H9 (cell line): Measurements from ENCODE around the gene CCDC63. TPM values are rescaled to one million over a fixed set of nuclear protein-coding genes. Genes with fewer than 3 reads are reported as not detected.
"Not testable (repeated sequence)": the region's sequence is repeated elsewhere in the genome, so short reads cannot be mapped to it uniquely, and the experiment has no call there.

Experiments
- DNase-seq: peaks from one replicate; pipeline ENCODE4 v3.0.0-alpha.2; 2017
- H2AFZ ChIP-seq: one replicate; pipeline ENCODE4 v1.6.1; 2013; ENCODE audit warnings: mild to moderate bottlenecking, low read length, control low read depth, moderate library complexity
- H2AK5ac ChIP-seq: 2 replicates; pipeline ENCODE4 v1.6.1; 2013; ENCODE audit warnings: low read length, control low read depth, mixed read lengths; ENCODE audit not compliant: insufficient read length
- H2BK120ac ChIP-seq: one replicate; pipeline ENCODE4 v1.6.1; 2013; ENCODE audit warnings: low read depth, mild to moderate bottlenecking, low read length, control low read depth, inconsistent platforms; ENCODE audit not compliant: poor library complexity, severe bottlenecking
- H2BK12ac ChIP-seq: 2 replicates; pipeline ENCODE4 v1.6.1; 2013; ENCODE audit warnings: low read length, control low read depth, mixed read lengths, low read depth; ENCODE audit not compliant: insufficient read length
- H2BK15ac ChIP-seq: 2 replicates; pipeline ENCODE4 v1.6.1; 2013; ENCODE audit warnings: low read depth, low read length, control low read depth
- H2BK20ac ChIP-seq: one replicate; pipeline ENCODE4 v1.6.1; 2013; ENCODE audit warnings: low read depth, mild to moderate bottlenecking, low read length, control low read depth, inconsistent platforms; ENCODE audit not compliant: poor library complexity, severe bottlenecking
- H2BK5ac ChIP-seq: 2 replicates; pipeline ENCODE4 v1.6.1; 2013; ENCODE audit warnings: low read length, control low read depth, mixed read lengths; ENCODE audit not compliant: insufficient read length
- H3K14ac ChIP-seq: 2 replicates; pipeline ENCODE4 v1.6.1; 2013; ENCODE audit warnings: low read length, control low read depth; ENCODE audit not compliant: insufficient read depth
- H3K18ac ChIP-seq: 2 replicates; pipeline ENCODE4 v1.6.1; 2013; ENCODE audit warnings: low read depth, mild to moderate bottlenecking, mixed read lengths, low read length, control low read depth; ENCODE audit not compliant: insufficient read length
- H3K23ac ChIP-seq: 2 replicates; pipeline ENCODE4 v1.6.1; 2013; ENCODE audit warnings: low read length, control low read depth, mixed read lengths, low read depth; ENCODE audit not compliant: insufficient read length
- H3K23me2 ChIP-seq: 2 replicates; pipeline ENCODE4 v1.6.1; 2013; ENCODE audit warnings: low read depth, mild to moderate bottlenecking, mixed read lengths, low read length, control low read depth; ENCODE audit not compliant: insufficient read length, poor library complexity, severe bottlenecking
- H3K27ac ChIP-seq: 2 replicates; pipeline ENCODE4 v1.5.1; 2013; ENCODE audit warnings: low read length, control low read depth, mixed read lengths, low read depth; ENCODE audit not compliant: insufficient read length
- H3K27me3 ChIP-seq: 2 replicates; pipeline ENCODE4 v1.6.1; 2013; ENCODE audit warnings: low read length, control low read depth, inconsistent platforms; ENCODE audit not compliant: insufficient read depth
- H3K4ac ChIP-seq: 2 replicates; pipeline ENCODE4 v1.6.1; 2013; ENCODE audit warnings: low read depth, mild to moderate bottlenecking, control low read depth, inconsistent platforms, low read length, moderate library complexity
- H3K4me1 ChIP-seq: 2 replicates; pipeline ENCODE4 v1.6.1; 2013; ENCODE audit warnings: low read length, control low read depth, inconsistent platforms; ENCODE audit not compliant: insufficient read depth
- H3K4me2 ChIP-seq: 2 replicates; pipeline ENCODE4 v1.6.1; 2013; ENCODE audit warnings: low read length, control low read depth, mixed read lengths; ENCODE audit not compliant: insufficient read length, insufficient read depth
- H3K56ac ChIP-seq: 2 replicates; pipeline ENCODE4 v1.6.1; 2013; ENCODE audit warnings: low read depth, mild to moderate bottlenecking, mixed read lengths, low read length, control low read depth; ENCODE audit not compliant: insufficient read length
- H3K79me1 ChIP-seq: 2 replicates; pipeline ENCODE4 v1.6.1; 2013; ENCODE audit warnings: low read depth, mild to moderate bottlenecking, moderate library complexity, low read length, control low read depth, inconsistent platforms; ENCODE audit not compliant: insufficient read depth, poor library complexity, severe bottlenecking
- H3K79me2 ChIP-seq: 2 replicates; pipeline ENCODE4 v1.6.1; 2013; ENCODE audit warnings: low read length, control low read depth, inconsistent platforms; ENCODE audit not compliant: insufficient read depth
- H3K9ac ChIP-seq: 2 replicates; pipeline ENCODE4 v1.6.1; 2013; ENCODE audit warnings: low read length, control low read depth, mixed read lengths; ENCODE audit not compliant: insufficient read length; ENCODE audit errors: extremely low read depth
- H3K9me3 ChIP-seq: one replicate; pipeline ENCODE4 v1.6.1; 2013; ENCODE audit warnings: low read depth, low read length, inconsistent platforms; ENCODE audit not compliant: control insufficient read depth
- H3T11ph ChIP-seq: one replicate; pipeline ENCODE4 v1.6.1; 2013; ENCODE audit warnings: mild to moderate bottlenecking, low read length, control low read depth, inconsistent platforms
- H4K20me1 ChIP-seq: one replicate; pipeline ENCODE4 v1.6.1; 2013; ENCODE audit not compliant: control insufficient read depth, insufficient read length, insufficient read depth
- H4K5ac ChIP-seq: 2 replicates; pipeline ENCODE4 v1.6.1; 2013; ENCODE audit warnings: low read depth, mild to moderate bottlenecking, mixed read lengths, low read length, control low read depth; ENCODE audit not compliant: insufficient read length
- H4K8ac ChIP-seq: replicated peaks from 2 replicates; pipeline ENCODE4 v1.6.1; 2013; ENCODE audit warnings: low read length, control low read depth, mixed read lengths, low read depth; ENCODE audit not compliant: insufficient read length
- H4K91ac ChIP-seq: 2 replicates; pipeline ENCODE4 v1.6.1; 2013; ENCODE audit warnings: low read depth, mild to moderate bottlenecking, moderate library complexity, mixed read lengths, low read length, control low read depth; ENCODE audit not compliant: insufficient read length
- H3K27ac Mint-ChIP-seq, 3 experiments: 2 replicates in 2 of 3; 3 replicates in 1 of 3; pipeline ENCODE4 v1.8.0; 2020 to 2021; ENCODE audit warnings: mixed read lengths in 3 of 3, mild to moderate bottlenecking in 1 of 3, moderate library complexity in 1 of 3
- H3K27me3 Mint-ChIP-seq: 2 replicates; pipeline ENCODE4 v1.8.0; 2021; ENCODE audit warnings: low read depth, mild to moderate bottlenecking, moderate library complexity, mixed read lengths
- H3K36me3 Mint-ChIP-seq, 3 experiments: 2 replicates in 2 of 3; 3 replicates in 1 of 3; pipeline ENCODE4 v1.8.0; 2020 to 2021; ENCODE audit warnings: low read depth in 3 of 3, mixed read lengths in 3 of 3; ENCODE audit not compliant: insufficient read depth in 1 of 3
- H3K4me1 Mint-ChIP-seq, 2 experiments: 2 replicates each; pipeline ENCODE4 v1.8.0; 2020; ENCODE audit warnings: mixed read lengths in 2 of 2
- H3K4me3 Mint-ChIP-seq, 2 experiments: 2 replicates in 1 of 2; 3 replicates in 1 of 2; pipeline ENCODE4 v1.8.0; 2020 to 2021; ENCODE audit warnings: mild to moderate bottlenecking in 2 of 2, mixed read lengths in 2 of 2, moderate library complexity in 1 of 2
- H3K9me3 Mint-ChIP-seq, 2 experiments: 2 replicates in 1 of 2; 3 replicates in 1 of 2; pipeline ENCODE4 v1.8.0; 2020; ENCODE audit warnings: mild to moderate bottlenecking in 2 of 2, mixed read lengths in 2 of 2, moderate library complexity in 1 of 2
- WGBS: extraction: QIAGEN DNeasy Blood & Tissue Kit; methylation state at CpG from one replicate; pipeline ENCODE4 v1.1.7; 2013; ENCODE audit warnings: missing lambda C conversion rate, low lambda C conversion rate, mixed read lengths; ENCODE audit not compliant: insufficient read length; ENCODE audit errors: extremely low coverage; 5-methylcytosine and 5-hydroxymethylcytosine counted together
- total RNA-seq: library from RNA; stranded (reverse); gene quantifications from 2 replicates; pipeline ENCODE4 v1.2.1, GENCODE V29; 2021

CCDC63 gene
- total RNA-seq, 1 experiment from 2014 or later = 0.77 TPM

- not testable (repeated sequence) for H2BK15ac ChIP-seq, H3K27me3 Mint-ChIP-seq, H3K4ac ChIP-seq, H3K23me2 ChIP-seq, H2BK12ac ChIP-seq, H3K23ac ChIP-seq, H2AK5ac ChIP-seq, H3K79me1 ChIP-seq, H3K79me2 ChIP-seq, H3K4me2 ChIP-seq, H3T11ph ChIP-seq, H4K20me1 ChIP-seq, H3K14ac ChIP-seq, H3K27me3 ChIP-seq, H3K9me3 ChIP-seq, H3K18ac ChIP-seq, H3K4me1 ChIP-seq, H2BK20ac ChIP-seq, H4K8ac ChIP-seq, H2BK5ac ChIP-seq, H3K27ac ChIP-seq, H3K4me1 Mint-ChIP-seq, H3K4me3 Mint-ChIP-seq, H3K9ac ChIP-seq, H4K5ac ChIP-seq, H3K56ac ChIP-seq, H2BK120ac ChIP-seq, H4K91ac ChIP-seq, H3K27ac Mint-ChIP-seq, H2AFZ ChIP-seq
- peaks cover 39 to 42% of the 10 kb centered on the region in 2 experiments for H3K9me3 Mint-ChIP-seq
- peaks cover 4 to 39% (median 36%) of the 10 kb centered on the region in 3 experiments for H3K36me3 Mint-ChIP-seq
- WGBS = no CpG with 5 or more reads among the region's 31 CpGs
- peak; percentile 5 for DNase-seq
Observed at GRCh38 chr12:110950867-110951266, 104.1 kb downstream of the CCDC63 start.

Other genes with a start within 250 kb of the CCDC63 start
- gene TCTN1, start 232.9 kb upstream of the CCDC63 start, total RNA-seq = 10.9 and 11.1 TPM in 2 replicates
- gene HVCN1, start 157.9 kb upstream of the CCDC63 start, total RNA-seq = 5.2 and 5.5 TPM in 2 replicates
- 286 and 290 TPM in 2 replicates for gene PPP1CC, start 104.1 kb upstream of the CCDC63 start, total RNA-seq
- gene MYL2, start 73.6 kb downstream of the CCDC63 start, total RNA-seq = not detected in 2 replicates
- gene CUX2, start 187.2 kb downstream of the CCDC63 start, total RNA-seq = 6.3 and 6.4 TPM in 2 replicates